HCT116 (cell line): ENCODE results near the gene FGGY.

Source experiments
- CTCF ChIP-seq, 3 experiments: fragments of 200-600 bp in 1 of 3; sonication (generic) in 1 of 3; IDR thresholded peaks in 2 of 3; conservative IDR thresholded peaks in 1 of 3; 2 replicates each; pipeline ENCODE4 v1.5.1; 2012 to 2017; ENCODE audit warnings: low read depth in 2 of 3, low read length in 2 of 3, antibody characterized with exemption in 1 of 3, borderline replicate concordance in 1 of 3, control low read depth in 1 of 3, mild to moderate bottlenecking in 1 of 3, mixed read lengths in 1 of 3, mixed run types in 1 of 3, moderate library complexity in 1 of 3; ENCODE audit not compliant: insufficient read depth in 1 of 3
- EZH2 ChIP-seq: fragments of 200-600 bp; sonication (generic); IDR thresholded peaks from 2 replicates; pipeline ENCODE4 v1.6.1; 2017; ENCODE audit warnings: antibody characterized with exemption, mixed run types
- MAX ChIP-seq: IDR thresholded peaks from 2 replicates; pipeline ENCODE4 v1.6.1; 2012
- POLR2A ChIP-seq: IDR thresholded peaks from 2 replicates; pipeline ENCODE4 v1.7.0; 2011; ENCODE audit warnings: borderline replicate concordance; ENCODE audit not compliant: insufficient read depth, insufficient read length; ENCODE audit errors: extremely low read depth
- POLR2AphosphoS5 ChIP-seq: IDR thresholded peaks from 2 replicates; pipeline ENCODE4 v1.6.1; 2011; ENCODE audit warnings: mild to moderate bottlenecking, low read depth, low read length, moderate library complexity
- RAD21 ChIP-seq: IDR thresholded peaks from 2 replicates; pipeline ENCODE4 v1.6.1; 2012; ENCODE audit warnings: low read depth, mild to moderate bottlenecking
- YY1 ChIP-seq: IDR thresholded peaks from 2 replicates; pipeline ENCODE4 v1.6.1; 2011; ENCODE audit warnings: low read length, low read depth, moderate library complexity, mild to moderate bottlenecking; ENCODE audit not compliant: insufficient replicate concordance; ENCODE audit errors: extremely low read depth

- TF ChIP-seq MAX (no peak), EZH2 (no peak), CTCF (IDR thresholded peaks at IDR 0.05 in 2 of 3, conservative IDR thresholded peaks at IDR 0.05 in 1 of 3; ENCODE audit: borderline replicate concordance in 1 of 3, insufficient read depth in 1 of 3, low read depth in 2 of 3, low read length in 2 of 3) (no peak), YY1 (no peak), POLR2AphosphoS5 (no peak), POLR2A (no peak), RAD21 (no peak)
Measured at GRCh38 chr1:59298026-59298583, 1.2 kb downstream of the FGGY start.
